HepG2 (cell line): Measurements from ENCODE around the gene ZNF185. TPM values are rescaled to one million over a fixed set of nuclear protein-coding genes. Genes with fewer than 3 reads are reported as not detected.

ENCODE experiments used
- ATAC-seq: fragments of 200-7000 bp; cut with Tn5 transposase; 3 replicates; pipeline ENCODE4 v1.9.1; 2020; ENCODE audit warnings: mild to moderate bottlenecking, moderate library complexity
- BruUV-seq: library from RNA; stranded (reverse); fragments of 400-500 nt; replicated peaks from 2 replicates; lab custom pipeline; 2021; lab: Mats Ljungman, UMichigan
- CTCF ChIA-PET: fragments of 300-600 bp; formaldehyde crosslinking; extraction: SDS; loops from one replicate; lab custom pipeline; 2021; ENCODE audit warnings: low total read pairs, inconsistent platforms, low intra/inter-chr PET ratio; lab: Yijun Ruan, JAX
- POLR2A ChIA-PET: fragments of 350-600 bp; sonication (Branson Sonifier 250); formaldehyde crosslinking; loops from one replicate; lab custom pipeline; 2020; ENCODE audit warnings: antibody characterized with exemption, inconsistent platforms; lab: Yijun Ruan, JAX
- DNase-seq: peaks from one replicate; pipeline ENCODE4 v3.0.0-alpha.2; 2015; ENCODE audit warnings: low spot score
- FAIRE-seq: peaks from 3 replicates; lab custom pipeline; 2011; peaks lifted over from hg19 to GRCh38; lab: Jason Lieb, UNC
- H2AFZ ChIP-seq: one replicate; pipeline ENCODE4 v1.6.1; 2011; ENCODE audit warnings: low read length, inconsistent platforms
- H3K27ac ChIP-seq: fragments of 300-600 bp; 3 replicates; pipeline ENCODE4 v1.8.0; 2011; ENCODE audit warnings: mixed run types, mild to moderate bottlenecking, mixed read lengths, low read length, inconsistent platforms; ENCODE audit not compliant: insufficient read depth; ENCODE audit errors: extremely low read length
- H3K27me3 ChIP-seq, 2 experiments: fragments of 200-600 bp in 1 of 2; 2 replicates in 1 of 2; 3 replicates in 1 of 2; pipeline versions ENCODE4 v1.6.0 to v1.8.0; 2011; ENCODE audit warnings: low read length in 2 of 2, mild to moderate bottlenecking in 2 of 2, moderate library complexity in 2 of 2, inconsistent platforms in 1 of 2; ENCODE audit not compliant: insufficient read depth in 2 of 2, control insufficient read depth in 1 of 2
- H3K36me3 ChIP-seq, 2 experiments: fragments of 200-600 bp in 1 of 2; replicated peaks in 1 of 2; 2 replicates in 1 of 2; 3 replicates in 1 of 2; pipeline versions ENCODE4 v1.5.1 to v1.8.0; 2011; ENCODE audit warnings: low read length in 2 of 2, inconsistent platforms in 1 of 2; ENCODE audit not compliant: insufficient read depth in 2 of 2, control insufficient read depth in 1 of 2
- H3K4me1 ChIP-seq: 2 replicates; pipeline ENCODE4 v1.5.1; 2012; ENCODE audit warnings: low read length, inconsistent platforms; ENCODE audit not compliant: insufficient read depth
- H3K4me2 ChIP-seq: 2 replicates; pipeline ENCODE4 v1.6.0; 2011; ENCODE audit warnings: low read depth, low read length, inconsistent platforms
- H3K4me3 ChIP-seq, 3 experiments: fragments of 200-600 bp in 1 of 3; sonication (generic), shearing (Covaris generic) in 1 of 3; replicated peaks in 1 of 3; 2 replicates each; pipeline ENCODE4 v1.5.1; 2011 to 2016; ENCODE audit warnings: low read length in 3 of 3, inconsistent platforms in 2 of 3, low read depth in 2 of 3, mild to moderate bottlenecking in 2 of 3, control low read depth in 1 of 3, mixed read lengths in 1 of 3; ENCODE audit not compliant: insufficient read depth in 1 of 3
- H3K79me2 ChIP-seq: one replicate; pipeline ENCODE4 v1.6.1; 2011; ENCODE audit warnings: low read length, inconsistent platforms; ENCODE audit not compliant: insufficient read depth
- H3K9ac ChIP-seq: 2 replicates; pipeline ENCODE4 v1.6.0; 2011; ENCODE audit warnings: mild to moderate bottlenecking, low read depth, low read length, inconsistent platforms; ENCODE audit not compliant: insufficient read depth
- H3K9me3 ChIP-seq: 2 replicates; pipeline ENCODE4 v1.5.1; 2012; ENCODE audit warnings: mild to moderate bottlenecking, low read length
- H4K20me1 ChIP-seq: 2 replicates; pipeline ENCODE4 v1.6.0; 2011; ENCODE audit warnings: inconsistent platforms, mild to moderate bottlenecking, low read length, moderate library complexity; ENCODE audit not compliant: insufficient read depth
- CTCF ChIP-seq: sonication (generic); formaldehyde crosslinking; IDR thresholded peaks from 2 replicates; pipeline ENCODE4 v1.5.0; 2020; ENCODE audit warnings: mild to moderate bottlenecking, missing genetic modification reagents, moderate library complexity
- GTF3A ChIP-seq: sonication (generic); formaldehyde crosslinking; conservative IDR thresholded peaks from 2 replicates; pipeline ENCODE4 v1.4.0; 2020; ENCODE audit warnings: mild to moderate bottlenecking, missing genetic modification reagents
- SKIL ChIP-seq: sonication (generic); formaldehyde crosslinking; IDR thresholded peaks from 2 replicates; pipeline ENCODE4 v1.8.0; 2022; ENCODE audit warnings: missing genetic modification reagents, mild to moderate bottlenecking, moderate library complexity, borderline replicate concordance
- SMC3 ChIP-seq: IDR thresholded peaks from 2 replicates; pipeline ENCODE4 v1.6.1; 2011; ENCODE audit warnings: low read length, improper control_type of control experiment
- STAG1 ChIP-seq: sonication (generic); formaldehyde crosslinking; IDR thresholded peaks from 2 replicates; pipeline ENCODE4 v1.4.0; 2020; ENCODE audit warnings: missing genetic modification reagents
- ZBTB40 ChIP-seq, 2 experiments: fragments of 450-650 bp in 1 of 2; sonication (generic) in 1 of 2; formaldehyde crosslinking in 1 of 2; IDR thresholded peaks; 2 replicates each; pipeline versions ENCODE4 v1.6.1 to v1.8.0; 2016 to 2022; ENCODE audit warnings: antibody characterized with exemption in 1 of 2, mild to moderate bottlenecking in 1 of 2, missing genetic modification reagents in 1 of 2
- ZBTB7B ChIP-seq: sonication (generic); formaldehyde crosslinking; IDR thresholded peaks from 2 replicates; pipeline ENCODE4 v1.4.0; 2020; ENCODE audit warnings: missing genetic modification reagents
- ZFP62 ChIP-seq: sonication (generic); formaldehyde crosslinking; IDR thresholded peaks from 2 replicates; pipeline ENCODE4 v1.4.0; 2020; ENCODE audit warnings: missing genetic modification reagents
- WGBS: methylation state at CpG from one replicate; pipeline ENCODE4 v1.1.6; 2017; ENCODE audit warnings: low lambda C conversion rate; 5-methylcytosine and 5-hydroxymethylcytosine counted together
- in situ Hi-C: cut with HindIII; loops from 2 replicates; pipeline ENCODE4 v1.10.0; 2017; ENCODE audit warnings: low pct_unique_long_range_greater_than_20kb; ENCODE audit not compliant: extremely low pct_ligation_motif_present
- intact Hi-C: fragments of 100-400 bp; cut with micrococcal nuclease; formaldehyde crosslinking; loops from one replicate; pipeline ENCODE4 v1.10.0; 2022; ENCODE audit not compliant: unreplicated experiment
- polyA plus RNA-seq, 8 experiments: library from polyadenylated mRNA; depleted of rRNA in 3 of 8; stranded (reverse) in 7 of 8; unstranded in 1 of 8; fragments of >200 nt; fragmentation: Illumina TruSeq in 4 of 8; extraction: Trizol in 4 of 8; gene quantifications; 2 replicates each; pipeline versions ENCODE4 v1.2.1 to v1.2.3, GENCODE V29; 2011 to 2016; ENCODE audit warnings: low read depth in 4 of 8, missing spikeins in 1 of 8, mixed read lengths in 1 of 8; ENCODE audit not compliant: insufficient read depth in 1 of 8
- total RNA-seq, 5 experiments: library from RNA; depleted of rRNA; stranded (reverse); fragments of >200 nt; fragmentation: Illumina TruSeq; extraction: Trizol; gene quantifications; 2 replicates each; pipeline ENCODE4 v1.2.3, GENCODE V29; 2016; ENCODE audit warnings: low read depth in 1 of 5

Gene ZNF185
- total and polyA plus RNA-seq, 2 of the 13 experiments (the other 11 are each of a cell fraction or from before 2014, with no cell fraction given), result 1.6 to 3.4 TPM

- intact Hi-C loops, result no loop called here
- FAIRE-seq, result no peak
- TF ChIP-seq ZBTB40 (IDR thresholded peaks at IDR 0.05) (no peak), ZBTB40 (CRISPR knock-in tag; IDR thresholded peaks at IDR 0.05) (no peak), ZFP62 (CRISPR knock-in tag) (no peak), SMC3 (0 out of 2 replicates have a peak, but pooled peaks have one; percentile 3), STAG1 (CRISPR knock-in tag) (0 out of 2 replicates have a peak, but pooled peaks have one; percentile 5), SKIL (no peak), ZBTB7B (CRISPR knock-in tag) (0 out of 2 replicates have a peak, but pooled peaks have one; percentile 29), GTF3A (CRISPR knock-in tag) (no peak), CTCF (peak; percentile 52)
These were observed 17.8 kb downstream of the ZNF185 start for GRCh38 chrX:152915541-152916241.

More at GRCh38 chrX:152915541-152916241, 17.8 kb downstream of the ZNF185 start:
- Histone ChIP-seq H3K79me2 (no peaks in the 10 kb centered on the region), H3K36me3 (no peaks in the 10 kb centered on the region), H3K27ac (no peak overlapping the region), H3K4me3 (no peak overlapping the region), H3K4me1 (peaks cover 11% of the 10 kb centered on the region), H3K9me3 (no peaks in the 10 kb centered on the region), H3K4me2 (no peak overlapping the region), H2AFZ (no peak overlapping the region), H3K9ac (no peak overlapping the region), H3K27me3 (no peaks in the 10 kb centered on the region; a peak in 1 of 5 replicates), H4K20me1 (no peaks in the 10 kb centered on the region)
- POLR2A ChIA-PET, result no interaction called here
- ATAC-seq, result peak; percentile 70
- peak; percentile 22 for DNase-seq
- no TSS peak for BruUV-seq
- WGBS, result 90% methylated on average over 2 of the region's 13 CpGs
- CTCF ChIA-PET, result no interaction called here
- in situ Hi-C loops, result no loop called here
